GM19351 (cell line): ENCODE data around the gene ATOSB.

Experiments used
- ATAC-seq: cut with Tn5 transposase; IDR thresholded peaks from one replicate; pipeline ENCODE4 v1.9.1; 2021; ENCODE audit warnings: mild to moderate bottlenecking, moderate library complexity; ENCODE audit not compliant: unreplicated experiment

ATOSB gene

GRCh38 chr9:35089434-35089833 lies 26.2 kb downstream of the ATOSB start:
- no peak for ATAC-seq

GRCh38 chr9:35085078-35085477 lies 30.6 kb downstream of the ATOSB start:
- no peak for ATAC-seq

- peak; percentile 90 for ATAC-seq
Measured at GRCh38 chr9:35079426-35080341, 36.0 kb downstream of the ATOSB start, which contains the start of gene FANCG. Gene FANCG, minus strand, starts transcription at chr9:35079942. Its CDS starts 418 bp downstream, at chr9:35079524.

- peak; percentile 1 for ATAC-seq
Measured at GRCh38 chr9:35079041-35079425, 36.6 kb downstream of the ATOSB start.

- ATAC-seq: no peak
Measured at GRCh38 chr9:35078066-35078465, 37.6 kb downstream of the ATOSB start.

GRCh38 chr9:35076848-35077247 lies 38.8 kb downstream of the ATOSB start:
- no peak for ATAC-seq

GRCh38 chr9:35075358-35075757 lies 40.3 kb downstream of the ATOSB start:
- ATAC-seq: no peak

GRCh38 chr9:35074791-35075190 lies 40.9 kb downstream of the ATOSB start:
- ATAC-seq: no peak

- ATAC-seq: no peak
Measured at GRCh38 chr9:35074141-35074540, 41.5 kb downstream of the ATOSB start.

- no peak for ATAC-seq
Measured at GRCh38 chr9:35073279-35073612, 42.4 kb downstream of the ATOSB start.

- peak; percentile 84 for ATAC-seq
Measured at GRCh38 chr9:35072461-35073278, 43.0 kb downstream of the ATOSB start, which contains the start of gene VCP. Gene VCP, minus strand, starts transcription at chr9:35072625. Its CDS starts 272 bp downstream, at chr9:35072353.

- peak; percentile 53 for ATAC-seq
Measured at GRCh38 chr9:35071814-35072460, 43.7 kb downstream of the ATOSB start.

GRCh38 chr9:35070823-35071813 lies 44.5 kb downstream of the ATOSB start:
- no peak for ATAC-seq

GRCh38 chr9:35069020-35069419 lies 46.6 kb downstream of the ATOSB start:
- no peak for ATAC-seq

GRCh38 chr9:35067056-35067455 lies 48.6 kb downstream of the ATOSB start:
- no peak for ATAC-seq

GRCh38 chr9:35060548-35061207 lies 55.0 kb downstream of the ATOSB start:
- no peak for ATAC-seq

GRCh38 chr9:35059438-35059837 lies 56.2 kb downstream of the ATOSB start:
- ATAC-seq: no peak

- no peak for ATAC-seq
Measured at GRCh38 chr9:35057271-35057620, 58.4 kb downstream of the ATOSB start.

GRCh38 chr9:35056571-35057270 lies 58.9 kb downstream of the ATOSB start:
- no peak for ATAC-seq
